GM12874 (cell line): ENCODE data around the gene NHEJ1.

Experiments used
- TF ChIP-seq, protein P1 (sequence below): IDR thresholded peaks from 2 replicates; pipeline ENCODE4 v1.5.1; 2011; ENCODE audit warnings: low read depth, mild to moderate bottlenecking, control low read depth, low read length, moderate library complexity; ENCODE audit not compliant: insufficient read depth

NHEJ1 gene

DNA sequence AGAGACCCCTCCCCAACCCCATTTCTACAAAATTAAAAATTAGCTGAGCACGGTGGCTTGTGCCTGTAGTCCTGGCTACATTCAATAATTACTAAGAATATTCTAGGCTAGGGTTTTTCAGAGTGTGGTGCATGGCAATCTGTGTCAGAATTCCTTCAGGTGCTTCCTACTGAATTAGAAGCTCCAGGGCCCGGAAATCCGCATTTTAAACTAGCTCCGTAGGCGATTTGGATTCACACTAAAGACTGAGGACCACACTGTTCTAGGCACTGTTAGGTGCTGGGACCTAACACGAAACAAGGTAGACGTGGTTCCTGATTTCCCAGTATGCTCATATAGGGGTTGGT lies 45.3 kb upstream of the NHEJ1 start:
- TF ChIP-seq, protein P1, sequence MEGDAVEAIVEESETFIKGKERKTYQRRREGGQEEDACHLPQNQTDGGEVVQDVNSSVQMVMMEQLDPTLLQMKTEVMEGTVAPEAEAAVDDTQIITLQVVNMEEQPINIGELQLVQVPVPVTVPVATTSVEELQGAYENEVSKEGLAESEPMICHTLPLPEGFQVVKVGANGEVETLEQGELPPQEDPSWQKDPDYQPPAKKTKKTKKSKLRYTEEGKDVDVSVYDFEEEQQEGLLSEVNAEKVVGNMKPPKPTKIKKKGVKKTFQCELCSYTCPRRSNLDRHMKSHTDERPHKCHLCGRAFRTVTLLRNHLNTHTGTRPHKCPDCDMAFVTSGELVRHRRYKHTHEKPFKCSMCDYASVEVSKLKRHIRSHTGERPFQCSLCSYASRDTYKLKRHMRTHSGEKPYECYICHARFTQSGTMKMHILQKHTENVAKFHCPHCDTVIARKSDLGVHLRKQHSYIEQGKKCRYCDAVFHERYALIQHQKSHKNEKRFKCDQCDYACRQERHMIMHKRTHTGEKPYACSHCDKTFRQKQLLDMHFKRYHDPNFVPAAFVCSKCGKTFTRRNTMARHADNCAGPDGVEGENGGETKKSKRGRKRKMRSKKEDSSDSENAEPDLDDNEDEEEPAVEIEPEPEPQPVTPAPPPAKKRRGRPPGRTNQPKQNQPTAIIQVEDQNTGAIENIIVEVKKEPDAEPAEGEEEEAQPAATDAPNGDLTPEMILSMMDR, result no peak

DNA sequence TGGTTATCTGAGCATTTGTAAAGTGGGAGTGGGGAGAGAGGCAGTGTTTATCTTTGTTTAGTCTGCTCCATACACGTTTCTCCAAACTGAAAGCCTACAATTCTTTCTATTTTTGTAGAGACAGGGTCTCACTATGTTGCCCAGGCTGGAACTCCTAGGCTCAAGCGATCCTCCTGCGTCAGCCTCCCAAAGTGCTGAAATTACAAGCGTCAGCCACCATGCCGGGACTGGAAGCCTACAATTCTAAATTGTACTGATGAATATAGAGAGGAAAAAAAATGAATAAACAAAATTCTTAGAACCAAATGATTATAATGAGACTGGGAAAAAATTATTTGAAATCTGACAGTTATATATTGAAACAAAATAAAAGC lies 44.5 kb upstream of the NHEJ1 start:
- TF ChIP-seq, protein P1, result no peak

DNA sequence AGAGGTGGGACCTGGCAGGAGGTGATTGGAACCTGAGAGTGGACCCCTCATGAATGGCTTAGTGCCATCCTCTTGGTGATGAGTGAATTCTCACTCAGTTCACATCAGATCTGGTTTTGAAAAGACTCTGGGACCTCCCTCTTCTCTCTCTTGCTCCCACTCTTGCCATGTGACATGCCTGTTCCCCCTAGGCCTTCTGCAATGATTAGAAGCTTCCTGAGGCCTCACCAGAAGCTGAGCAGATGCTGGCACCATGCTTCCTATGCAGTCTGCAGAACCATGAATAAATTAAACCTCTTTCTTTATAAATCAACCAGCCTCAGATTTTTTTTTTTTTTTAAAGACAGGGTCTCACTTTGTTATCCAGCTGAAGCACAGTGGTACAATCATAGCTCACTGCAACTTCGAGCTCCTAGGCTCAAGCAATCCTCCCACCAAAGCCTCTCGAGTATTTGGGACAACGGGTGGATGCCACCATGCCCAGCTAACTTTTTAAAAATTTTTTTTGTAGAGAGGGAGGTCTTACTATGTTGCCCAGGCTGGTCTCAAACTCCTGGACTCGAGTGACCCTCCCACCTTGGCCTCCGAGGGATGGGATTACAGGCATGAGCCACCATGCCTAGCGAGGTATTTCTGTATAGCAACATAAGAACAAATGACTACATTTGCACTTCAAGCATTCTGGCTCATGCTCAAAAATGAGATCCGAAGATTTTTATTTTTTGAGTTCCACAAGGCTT lies 44.0 kb upstream of the NHEJ1 start:
- TF ChIP-seq, protein P1, result no peak

DNA sequence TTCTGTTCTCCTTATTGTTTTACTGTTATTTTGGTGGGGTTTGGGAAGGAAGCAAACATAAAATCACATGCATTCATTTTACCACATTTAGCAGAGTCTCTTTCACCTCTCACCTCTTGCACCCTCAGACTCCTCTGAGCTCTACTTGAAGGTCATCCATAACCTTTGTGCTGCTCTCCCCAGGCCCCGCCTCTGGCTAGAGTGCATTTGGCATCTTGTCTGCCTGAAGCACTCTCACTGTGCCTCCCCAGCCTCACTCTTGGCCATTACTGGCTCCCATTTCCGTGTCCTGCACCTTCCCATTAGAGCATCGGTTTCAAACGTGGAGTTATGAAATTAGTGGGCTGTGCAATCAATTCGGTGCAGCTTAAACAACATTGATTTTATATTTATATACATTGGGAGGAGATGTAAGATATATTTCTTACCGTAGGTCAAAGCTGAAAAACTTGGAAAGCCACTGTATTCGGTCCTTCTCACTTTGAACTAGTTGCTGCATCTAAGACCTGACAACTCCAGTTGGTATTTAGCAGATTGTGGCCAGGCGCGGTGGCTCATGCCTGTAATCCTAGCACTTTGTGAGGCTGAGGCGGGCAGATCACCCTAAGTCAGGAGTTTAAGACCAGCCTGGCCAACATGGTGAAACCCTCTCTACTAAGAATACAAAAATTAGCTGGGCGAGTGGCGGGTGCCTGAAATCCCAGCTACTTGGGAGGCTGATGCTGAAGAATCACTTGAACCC lies 39.0 kb upstream of the NHEJ1 start:
- TF ChIP-seq, protein P1, result no peak

DNA sequence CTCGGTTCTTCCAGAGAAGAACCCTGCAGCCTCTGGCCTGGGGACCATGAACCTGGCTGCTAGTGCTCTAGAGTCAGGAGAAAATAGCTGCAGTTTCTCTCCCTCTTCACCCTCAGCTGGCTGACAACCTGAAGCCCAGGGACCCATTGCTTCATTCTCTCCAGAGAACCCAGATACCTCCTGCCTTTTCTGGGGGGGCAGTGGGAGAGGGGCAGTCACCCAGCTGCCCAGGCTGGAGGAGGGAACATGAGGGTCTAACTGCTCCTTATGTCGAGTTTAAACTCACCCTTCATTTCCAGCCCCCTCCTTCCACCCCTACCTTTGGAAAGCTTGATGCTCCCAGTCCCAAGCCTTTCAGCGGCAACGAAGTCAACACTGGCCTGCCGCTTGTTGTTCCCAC lies 38.4 kb upstream of the NHEJ1 start:
- TF ChIP-seq, protein P1, result no peak

DNA sequence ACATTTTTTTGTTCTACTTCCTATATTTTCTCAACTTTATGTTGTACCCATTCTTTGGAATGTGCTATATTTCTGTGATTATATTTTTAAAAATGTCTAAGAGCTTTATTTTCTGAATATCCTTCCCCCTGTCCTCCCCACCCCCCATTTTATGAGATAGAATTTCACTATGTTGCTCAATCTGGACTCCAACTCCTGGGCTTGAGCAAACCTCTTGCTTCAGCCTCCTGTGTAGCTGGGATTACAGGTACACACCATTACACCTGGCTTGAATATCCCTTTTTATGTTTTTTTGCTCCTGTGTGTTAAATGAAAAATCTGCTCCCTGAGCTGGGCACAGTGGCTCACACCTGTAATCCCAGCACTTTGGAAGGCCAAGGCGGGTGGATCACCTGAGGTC lies 36.8 kb upstream of the NHEJ1 start:
- TF ChIP-seq, protein P1, result no peak

DNA sequence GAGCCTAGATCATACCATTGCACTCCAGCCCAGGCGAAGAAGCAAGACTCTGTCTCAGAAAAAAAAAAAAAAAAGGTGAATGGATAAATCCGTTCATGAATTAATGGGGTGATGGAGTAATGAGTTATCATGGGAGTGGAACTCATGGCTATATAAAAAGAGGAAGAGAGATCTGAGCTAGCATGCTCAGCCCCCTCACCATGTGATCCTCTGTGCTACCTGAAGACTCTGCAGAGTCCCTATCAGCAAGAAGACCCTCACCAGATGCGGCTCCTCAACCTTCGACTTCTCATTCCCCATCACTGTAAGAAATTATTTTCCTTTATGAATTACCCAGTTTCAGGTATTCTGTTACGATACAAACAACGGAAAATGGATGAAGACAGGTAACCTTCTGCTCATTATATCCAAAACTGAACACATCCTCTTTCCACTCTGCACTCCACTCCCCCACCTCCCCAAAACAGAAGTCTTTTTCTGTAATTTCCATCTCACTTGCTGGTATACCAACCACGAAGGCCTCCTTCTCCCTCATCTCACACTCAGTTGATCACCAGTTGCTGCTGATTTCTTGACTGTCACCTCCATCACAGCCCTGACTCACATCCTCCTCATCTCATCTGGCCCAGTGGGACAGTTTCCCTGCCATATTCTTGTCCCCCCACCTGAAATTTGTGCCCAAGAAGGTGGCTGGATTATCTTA lies 26.3 kb upstream of the NHEJ1 start:
- TF ChIP-seq, protein P1, result no peak
